Activated T-cell treated with anti-CD3 and anti-CD28 coated beads for 24 hours (primary cell): ENCODE data around the gene DMD.
"Not testable (repeated sequence)": the region's sequence is repeated elsewhere in the genome, so short reads cannot be mapped to it uniquely, and the experiment has no call there.

Experiments
- DNase-seq: peaks from one replicate; pipeline ENCODE4 v3.0.0-alpha.2; 2020; ENCODE audit warnings: low read depth

The DMD gene

GRCh38 chrX:31521941-31522340 lies 1689.4 kb downstream of the DMD start:
- DNase-seq = no peak

- DNase-seq = no peak
These were observed 1694.8 kb downstream of the DMD start for GRCh38 chrX:31516527-31516926.

DNA sequence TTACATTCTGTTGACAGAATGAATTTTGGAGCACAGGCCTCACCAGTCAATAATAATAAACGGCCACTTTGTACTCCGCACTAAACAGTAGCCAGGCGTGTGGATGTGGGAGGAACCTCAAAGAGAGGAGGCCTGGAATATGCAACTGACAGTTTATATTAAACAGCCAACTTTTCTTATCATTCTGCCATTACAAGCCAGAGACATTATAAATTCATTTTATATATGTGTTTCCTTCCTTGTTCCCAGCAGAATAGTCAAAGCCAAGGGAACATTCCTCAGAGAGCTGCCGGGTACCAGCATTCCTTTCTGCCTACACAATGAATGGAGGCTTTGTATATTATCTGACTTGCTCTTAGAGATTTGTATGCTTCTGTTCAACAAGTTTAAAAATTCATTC lies 1703.0 kb downstream of the DMD start:
- no peak for DNase-seq

DNA sequence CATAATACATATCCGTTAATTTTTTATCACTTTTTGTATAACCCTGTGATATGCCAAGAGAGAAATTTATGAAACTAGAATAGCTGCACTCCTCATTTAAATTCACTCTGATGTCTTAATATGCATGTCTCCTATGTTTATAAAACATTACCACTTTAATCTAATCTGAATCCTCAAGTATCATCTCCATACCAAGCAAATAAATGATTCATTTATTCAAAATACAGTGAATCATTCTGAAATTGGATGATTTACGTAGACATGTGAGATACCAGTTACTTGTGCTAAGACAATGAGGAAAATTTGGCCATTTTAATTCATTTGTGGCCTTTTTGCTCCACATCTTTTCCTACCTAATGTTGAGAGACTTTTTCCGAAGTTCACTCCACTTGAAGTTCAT lies 1704.4 kb downstream of the DMD start:
- DNase-seq = no peak

DNA sequence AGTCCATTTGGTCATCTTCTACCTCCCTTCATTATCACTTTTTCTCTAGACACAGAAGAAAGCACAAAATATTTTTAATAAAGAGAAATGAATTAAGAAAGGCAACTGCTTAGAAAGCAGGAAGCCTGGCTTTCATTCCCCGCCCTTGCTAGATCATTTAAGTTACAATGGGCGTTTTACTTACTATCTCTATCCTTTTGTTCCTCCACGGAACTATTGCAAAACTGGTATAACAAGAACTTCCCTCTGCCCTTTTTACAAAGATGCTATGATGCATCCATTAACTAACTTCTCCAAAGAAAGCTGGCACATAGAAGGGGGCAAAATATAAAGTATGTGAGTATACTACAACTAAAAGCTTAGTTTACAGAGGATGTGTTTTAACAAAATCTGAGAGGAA lies 1705.0 kb downstream of the DMD start:
- no peak for DNase-seq

DNA sequence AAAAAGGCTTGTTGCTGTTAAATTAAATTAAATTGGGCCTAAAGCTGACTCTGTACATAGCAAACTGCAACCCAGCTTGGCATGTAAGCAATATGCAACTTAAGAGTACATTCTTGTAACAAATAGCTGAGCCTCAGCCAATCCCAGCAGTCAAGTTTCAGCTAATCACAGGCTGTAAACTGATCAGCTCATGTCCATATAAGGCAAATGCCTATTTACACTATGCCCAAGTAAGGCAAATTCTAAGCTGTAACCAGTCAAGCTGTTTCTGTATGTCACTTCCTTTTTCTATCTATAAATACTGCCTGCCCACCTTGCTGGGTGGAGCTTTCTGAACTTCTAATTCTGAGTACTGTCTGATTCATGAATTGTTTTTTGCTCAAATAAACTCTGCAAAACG lies 1710.4 kb downstream of the DMD start:
- no peak for DNase-seq

DNA sequence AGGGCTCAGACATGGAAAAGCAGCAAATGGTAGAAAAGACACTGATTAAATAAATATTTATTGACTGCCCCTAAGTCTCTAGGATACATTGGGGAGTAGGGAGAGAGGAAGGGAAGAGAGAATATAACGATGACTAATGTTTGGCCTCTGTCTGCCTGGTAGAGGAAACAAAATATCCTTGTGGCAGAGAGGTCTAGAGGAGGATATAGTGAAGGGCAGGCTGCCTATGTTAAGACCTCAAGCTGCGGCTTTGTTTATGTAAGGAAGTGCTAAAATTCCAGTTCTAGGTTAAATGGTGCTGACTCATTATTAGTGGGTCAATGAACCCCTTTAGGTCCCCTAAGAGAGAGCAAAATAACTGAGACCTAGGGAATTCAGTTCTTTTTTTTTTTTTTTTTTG lies 1712.2 kb downstream of the DMD start:
- DNase-seq = no peak

GRCh38 chrX:31497086-31497485 lies 1714.3 kb downstream of the DMD start:
- DNase-seq = no peak

DNA sequence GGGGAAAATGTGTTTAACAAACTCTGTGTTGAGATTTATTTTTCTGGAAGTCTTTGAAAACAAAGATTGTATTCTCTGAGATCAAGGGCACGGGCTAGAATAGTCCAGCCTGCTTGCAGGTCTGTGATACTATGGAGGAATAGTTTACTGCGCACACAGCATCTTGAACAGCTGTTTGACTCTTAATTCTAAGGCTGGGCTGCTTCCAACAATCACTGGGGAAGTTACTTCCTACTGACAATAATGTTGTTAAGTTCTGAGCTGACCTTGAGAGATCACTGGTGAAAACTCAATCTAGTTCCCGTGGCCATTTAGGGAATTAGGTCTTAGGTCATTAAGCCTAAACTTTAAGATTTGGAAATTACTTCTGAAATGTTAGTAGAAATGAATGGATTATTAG lies 1723.4 kb downstream of the DMD start:
- no peak for DNase-seq

DNA sequence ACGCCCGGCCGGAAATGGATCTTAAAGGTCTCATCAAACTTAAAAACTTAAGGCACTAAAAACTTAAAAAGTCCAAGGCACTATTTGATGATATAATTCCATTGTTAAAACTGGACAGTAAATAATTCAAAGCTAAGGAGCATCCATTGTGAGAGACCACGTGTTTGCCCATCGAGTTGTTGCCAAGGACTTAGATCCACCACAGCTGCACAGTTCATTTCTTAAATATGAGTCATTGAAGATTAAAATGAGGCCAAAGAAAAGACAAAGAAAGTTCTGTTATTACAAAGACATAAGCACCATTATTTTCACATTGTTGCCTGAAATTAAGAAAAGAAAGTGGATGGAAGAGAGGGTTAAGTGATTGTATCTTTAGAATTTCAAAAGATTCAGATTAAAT lies 1728.0 kb downstream of the DMD start:
- DNase-seq = no peak

DNA sequence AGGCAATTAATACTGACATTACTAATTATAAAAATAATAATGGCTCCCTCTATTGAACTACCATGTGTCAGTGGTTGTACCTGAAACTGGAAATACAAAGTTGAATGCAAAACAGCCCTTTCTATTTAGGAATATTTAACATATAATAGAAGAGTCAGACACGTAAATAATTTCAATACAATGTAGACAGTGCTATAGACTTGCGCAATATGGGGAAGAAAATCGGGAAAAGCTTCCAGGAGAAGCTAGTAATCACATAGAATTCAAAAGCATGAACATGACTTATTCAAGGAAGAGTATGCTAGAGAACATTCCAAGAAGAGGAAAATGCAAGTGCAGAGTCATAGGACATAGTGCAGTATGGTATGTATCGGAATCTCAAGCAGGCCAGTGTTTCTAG lies 1730.7 kb downstream of the DMD start:
- DNase-seq = no peak

DNA sequence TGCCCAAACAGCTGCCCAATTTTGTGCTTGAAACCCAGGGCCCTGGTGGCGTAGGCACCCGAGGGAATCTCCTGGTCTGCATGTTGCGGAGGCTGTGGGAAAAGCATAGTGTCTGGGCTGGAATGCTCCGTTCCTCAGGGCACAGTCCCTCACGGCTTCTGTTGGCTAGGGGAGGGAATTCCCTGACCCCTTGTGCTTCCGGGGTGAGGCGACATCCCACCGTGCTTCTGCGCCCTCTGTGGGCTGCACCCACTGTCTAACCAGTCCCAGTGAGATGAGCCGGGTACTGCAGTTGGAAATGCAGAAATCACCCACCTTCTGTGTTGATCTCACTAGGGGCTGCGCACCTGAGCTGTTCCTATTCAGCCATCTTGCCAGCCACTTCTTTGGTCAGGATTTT lies 1740.1 kb downstream of the DMD start:
- DNase-seq = no peak

- not testable (repeated sequence) for DNase-seq
These were observed 1740.6 kb downstream of the DMD start for GRCh38 chrX:31470753-31471152.

GRCh38 chrX:31464306-31464915 lies 1746.9 kb downstream of the DMD start:
- no peak for DNase-seq

GRCh38 chrX:31461266-31461665 lies 1750.1 kb downstream of the DMD start:
- DNase-seq = no peak

GRCh38 chrX:31459361-31459760 lies 1752.0 kb downstream of the DMD start:
- DNase-seq = no peak

DNA sequence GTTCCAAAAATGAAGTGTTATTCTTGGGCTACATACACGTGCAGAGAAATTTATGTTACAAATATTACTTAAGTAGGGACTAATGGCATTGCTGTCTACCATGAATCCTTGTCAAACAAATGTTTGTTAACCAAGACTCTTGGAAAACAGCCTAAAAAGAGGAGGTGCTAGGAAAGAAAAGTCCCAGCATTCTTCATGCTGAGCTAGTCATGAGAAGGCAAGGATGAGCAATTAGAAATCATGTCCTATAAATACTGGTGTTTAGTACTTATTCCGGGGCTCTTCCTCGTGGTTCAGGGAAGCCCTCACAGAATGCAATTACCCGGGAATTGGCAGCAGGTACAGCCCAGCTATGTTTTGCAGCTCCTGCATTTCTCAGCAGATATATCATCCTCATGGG lies 1761.4 kb downstream of the DMD start:
- DNase-seq = no peak

DNA sequence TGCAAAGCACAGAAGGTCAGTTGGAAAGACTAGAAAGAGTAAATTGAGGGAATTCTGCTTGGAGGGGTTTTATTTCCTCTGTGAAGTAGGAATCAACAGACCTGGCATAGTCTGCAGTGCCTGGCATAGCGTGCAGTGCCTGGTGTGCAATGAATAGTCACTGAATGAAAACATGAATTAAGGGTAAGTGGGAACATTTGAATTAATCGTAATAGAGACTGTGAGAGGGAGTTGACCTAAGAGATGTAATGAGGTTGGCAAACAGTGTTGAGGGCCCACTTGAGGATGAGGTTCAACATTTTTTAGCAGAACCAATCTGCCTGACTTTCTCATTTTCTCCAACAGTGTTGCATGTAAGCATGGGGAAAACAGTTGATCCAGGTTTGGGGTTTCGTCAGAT lies 1762.3 kb downstream of the DMD start:
- no peak for DNase-seq

DNA sequence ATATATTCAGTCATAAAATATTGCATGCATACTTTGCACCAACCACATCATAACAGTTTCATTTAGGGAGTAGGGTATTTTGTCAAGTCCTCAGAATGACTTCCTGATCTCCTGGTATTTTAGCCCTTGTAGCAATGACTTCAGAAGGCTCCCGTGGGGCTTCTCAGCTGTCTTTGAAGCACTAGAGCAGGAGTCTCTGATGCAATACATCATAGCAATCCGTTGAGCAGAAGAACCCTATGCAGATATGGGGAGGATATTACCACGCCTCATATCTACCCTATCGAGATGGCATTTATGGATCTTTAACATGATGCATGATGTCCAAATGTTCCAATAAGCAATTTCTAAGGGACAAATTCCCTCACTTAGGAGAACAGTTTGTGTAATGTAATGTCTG lies 1765.8 kb downstream of the DMD start:
- DNase-seq = no peak

DNA sequence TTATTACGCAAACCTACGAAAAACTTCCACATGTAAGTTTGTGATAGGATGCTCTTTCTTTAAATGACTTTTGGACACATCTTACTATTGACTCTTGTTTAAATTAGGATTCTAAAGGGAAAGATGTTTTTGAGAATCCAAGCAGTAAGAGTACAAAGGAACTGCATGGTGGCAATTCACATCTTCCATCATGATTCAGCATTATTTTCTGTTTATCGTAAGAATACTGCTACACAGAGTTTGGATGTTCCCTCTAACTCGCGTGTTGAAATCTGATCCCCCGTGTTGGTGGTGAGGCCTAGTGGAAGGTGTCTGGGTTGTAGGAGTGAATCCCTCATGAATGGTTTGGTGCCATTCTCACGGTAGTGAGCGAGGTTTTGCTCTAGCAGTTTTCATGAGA lies 1767.7 kb downstream of the DMD start:
- DNase-seq = no peak

DNA sequence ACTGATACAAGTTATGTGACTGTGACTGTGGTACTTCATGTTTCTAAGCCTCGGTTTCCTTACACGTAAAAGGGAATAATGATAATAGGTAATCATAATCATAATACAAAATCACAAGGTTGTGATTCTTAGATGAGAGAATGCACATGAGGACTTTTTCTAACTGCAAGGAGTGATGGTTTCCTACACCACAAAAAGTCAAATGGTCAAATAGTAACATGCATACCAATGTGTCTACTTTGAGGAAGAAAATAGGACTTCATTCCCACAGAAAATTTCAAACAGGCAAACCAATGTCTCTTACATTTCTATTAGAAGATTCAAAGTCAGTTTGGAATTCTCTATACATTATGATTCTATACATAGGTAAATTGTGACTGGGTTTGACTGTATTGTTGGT lies 1770.8 kb downstream of the DMD start:
- DNase-seq = no peak

DNA sequence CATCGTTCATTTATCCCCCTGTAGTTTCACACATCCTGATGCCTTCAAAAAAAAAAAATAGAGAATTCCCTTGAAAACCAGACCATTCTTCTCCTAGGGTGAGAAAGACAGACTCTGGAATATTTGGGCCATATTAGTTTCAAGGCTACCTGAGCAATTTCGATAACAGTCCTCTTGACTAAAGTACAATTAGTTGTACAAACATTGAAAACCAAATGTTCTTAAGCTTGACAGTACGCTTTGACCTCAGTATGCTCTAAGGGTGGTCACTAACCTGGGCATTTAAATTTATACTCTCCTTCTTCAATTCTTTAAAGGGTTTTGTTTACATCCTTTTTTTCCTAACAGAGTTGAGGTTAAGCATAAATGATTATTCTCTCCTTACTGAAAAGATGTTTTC lies 1774.9 kb downstream of the DMD start:
- DNase-seq = no peak

DNA sequence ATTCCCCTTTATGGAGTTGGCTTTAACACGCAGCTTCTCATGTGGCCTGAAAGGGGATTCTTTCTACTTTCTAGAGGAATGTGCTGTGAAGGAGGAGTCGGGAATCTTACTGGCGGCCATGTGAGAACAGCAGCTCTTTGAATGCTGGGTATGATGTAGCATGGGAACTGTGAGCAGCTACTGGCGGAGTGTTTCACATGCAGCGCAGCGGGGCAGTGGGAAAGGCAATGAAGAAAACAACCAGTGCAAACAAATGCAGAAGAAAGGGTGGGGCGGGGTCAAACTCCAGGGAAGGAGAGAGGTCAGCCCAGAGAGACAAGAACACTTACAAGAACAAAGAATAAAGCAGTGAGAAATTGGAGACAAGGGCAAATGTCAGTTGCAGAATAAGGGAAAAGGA lies 1775.8 kb downstream of the DMD start:
- no peak for DNase-seq

GRCh38 chrX:31433856-31434255 lies 1777.5 kb downstream of the DMD start:
- DNase-seq = no peak

GRCh38 chrX:31429915-31430314 lies 1781.4 kb downstream of the DMD start:
- DNase-seq = no peak
